HUDEP-2 (cell line): ENCODE results near the gene SCRN2.

Experiments
- DNase-seq, 76 experiments: peaks; one replicate each; lab custom pipeline; 2025; ENCODE audit not compliant: unreplicated experiment in 76 of 76; lab: John Stamatoyannopoulos, UW

Gene SCRN2

GRCh38 chr17:47847341-47848197 lies 6.5 kb upstream of the SCRN2 start:
- DNase-seq, result peak in 5 of 76 experiments; percentile 4 to 15 (median 6)

GRCh38 chr17:47846716-47847340 lies 5.8 kb upstream of the SCRN2 start:
- DNase-seq, result no peak

DNA sequence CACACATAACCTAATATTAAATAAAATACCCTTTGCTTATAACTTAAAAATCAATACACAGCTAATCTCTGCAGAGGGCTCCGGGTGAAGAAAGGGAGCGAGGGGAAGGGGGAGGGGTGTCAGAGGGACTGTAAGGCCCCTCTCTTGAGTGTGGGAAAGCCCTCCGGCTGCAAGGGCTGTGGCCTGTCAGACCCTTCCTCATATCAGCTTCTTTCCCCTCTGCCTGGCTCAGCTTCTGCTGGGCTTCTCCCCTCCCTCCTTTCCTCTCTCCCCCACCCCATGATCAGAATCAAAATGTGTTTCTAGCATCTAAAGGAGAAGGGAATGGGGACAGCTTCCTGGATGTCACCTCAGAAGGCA lies 4.6 kb upstream of the SCRN2 start:
- no peak for DNase-seq

DNA sequence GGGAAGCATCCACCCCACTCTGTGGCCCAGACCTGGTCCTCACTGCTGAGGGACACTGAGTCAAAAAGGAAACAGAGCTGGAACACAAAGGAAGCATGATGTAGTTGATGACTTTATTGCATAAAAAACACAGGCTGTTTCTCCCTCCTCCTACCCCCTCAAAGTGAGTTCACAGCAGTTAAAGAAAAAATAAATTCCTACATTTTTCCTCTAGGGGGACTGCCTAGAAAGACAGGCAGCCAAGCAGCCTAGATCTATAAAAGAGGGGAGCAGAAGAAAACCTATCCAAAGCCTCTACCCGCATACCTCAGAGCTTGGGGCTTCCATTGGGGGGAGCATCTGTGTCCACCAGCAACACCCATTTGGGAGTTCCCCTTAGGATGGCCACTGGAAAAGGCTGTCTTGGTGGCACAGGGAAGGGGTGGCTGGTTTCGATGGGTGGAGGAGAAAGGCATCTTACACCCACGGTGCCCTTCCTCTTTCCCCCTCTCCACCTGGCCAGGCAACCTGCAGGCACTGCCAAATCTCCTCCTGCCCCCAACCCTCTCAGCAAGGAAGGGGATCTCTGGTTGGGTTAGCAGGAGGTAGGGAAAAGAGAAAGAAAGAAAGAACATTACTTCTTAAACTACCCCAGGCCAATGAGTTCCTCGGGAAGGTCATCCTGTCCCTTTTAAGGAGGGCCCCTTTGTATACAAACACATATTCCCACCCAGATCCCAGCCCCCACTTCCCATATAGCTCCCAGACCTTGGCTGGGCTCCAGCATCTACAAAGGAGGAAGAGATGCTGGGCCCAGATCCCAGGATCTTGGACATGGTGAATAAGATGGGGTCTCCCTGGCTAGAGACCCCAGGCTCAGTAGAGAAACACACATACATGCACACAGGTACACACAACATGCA lies 4.0 kb upstream of the SCRN2 start:
- peak in 4 of 76 experiments; percentile 3 to 31 (median 15) for DNase-seq

- DNase-seq, result peak in 3 of 76 experiments; percentile 4 to 37 (median 7)
Measured at GRCh38 chr17:47844227-47844626, 3.2 kb upstream of the SCRN2 start.

GRCh38 chr17:47843391-47843730 lies 2.3 kb upstream of the SCRN2 start:
- DNase-seq, result no peak

- no peak for DNase-seq
Measured at GRCh38 chr17:47841488-47842291, 617 bp upstream of the SCRN2 start.

DNA sequence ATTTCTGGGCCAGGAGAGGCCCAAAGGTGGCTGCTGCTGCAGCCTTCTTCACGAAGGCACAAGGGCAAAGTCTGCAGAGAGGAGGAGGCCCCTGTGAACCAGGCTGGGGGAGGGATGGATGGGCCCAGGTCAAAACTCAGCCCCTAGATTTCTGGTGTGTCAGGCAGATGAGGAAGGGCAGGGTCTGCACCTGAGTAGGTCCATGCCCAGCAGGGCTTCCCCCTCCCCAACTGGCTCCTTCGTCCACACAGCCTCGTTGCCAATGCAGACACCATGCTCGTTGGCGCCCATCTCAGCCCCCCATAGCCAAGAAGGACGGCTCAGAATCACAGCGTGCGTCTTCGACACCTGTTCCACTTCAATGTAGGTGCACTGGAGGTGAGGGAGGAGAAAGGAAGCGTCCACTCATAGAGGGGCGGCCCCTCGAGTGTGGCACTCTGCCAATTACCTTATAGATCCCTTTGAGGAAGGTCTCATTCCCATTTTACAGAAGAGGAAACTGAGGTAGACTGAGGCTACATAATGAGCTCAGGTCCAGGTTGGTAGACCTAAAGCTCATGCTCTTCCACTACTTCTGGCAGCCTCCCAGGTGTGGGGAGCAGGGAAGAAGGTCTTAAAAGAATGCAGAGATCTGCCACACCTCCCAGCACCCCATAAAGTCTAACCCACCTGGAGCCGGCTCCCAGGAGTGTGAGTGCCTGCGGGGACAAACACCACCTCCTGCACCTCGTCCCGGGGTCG lies 902 bp downstream of the SCRN2 start:
- DNase-seq, result peak in 1 of 76 experiments; percentile 43

DNA sequence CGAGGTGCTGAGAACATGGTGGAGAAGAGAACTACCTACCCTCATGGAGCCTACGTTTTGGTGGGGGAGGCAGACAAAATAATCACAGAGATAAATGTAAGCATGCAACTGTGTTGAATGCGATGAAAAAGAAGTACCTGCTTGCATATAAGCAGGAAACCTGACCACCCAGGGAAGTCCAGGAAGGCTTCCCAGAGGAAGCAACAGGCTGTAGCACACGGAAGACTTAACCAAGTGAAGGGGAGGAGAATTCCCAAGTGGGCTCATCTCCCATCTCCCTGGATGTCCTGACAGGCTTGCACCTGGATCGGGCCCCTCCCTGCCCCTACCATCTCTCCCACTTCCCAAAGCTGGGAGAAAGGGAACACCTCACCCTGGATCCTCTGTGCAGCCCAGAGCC lies 2.0 kb downstream of the SCRN2 start:
- DNase-seq, result no peak

- no peak for DNase-seq
Measured at GRCh38 chr17:47838636-47839035, 2.4 kb downstream of the SCRN2 start.

DNA sequence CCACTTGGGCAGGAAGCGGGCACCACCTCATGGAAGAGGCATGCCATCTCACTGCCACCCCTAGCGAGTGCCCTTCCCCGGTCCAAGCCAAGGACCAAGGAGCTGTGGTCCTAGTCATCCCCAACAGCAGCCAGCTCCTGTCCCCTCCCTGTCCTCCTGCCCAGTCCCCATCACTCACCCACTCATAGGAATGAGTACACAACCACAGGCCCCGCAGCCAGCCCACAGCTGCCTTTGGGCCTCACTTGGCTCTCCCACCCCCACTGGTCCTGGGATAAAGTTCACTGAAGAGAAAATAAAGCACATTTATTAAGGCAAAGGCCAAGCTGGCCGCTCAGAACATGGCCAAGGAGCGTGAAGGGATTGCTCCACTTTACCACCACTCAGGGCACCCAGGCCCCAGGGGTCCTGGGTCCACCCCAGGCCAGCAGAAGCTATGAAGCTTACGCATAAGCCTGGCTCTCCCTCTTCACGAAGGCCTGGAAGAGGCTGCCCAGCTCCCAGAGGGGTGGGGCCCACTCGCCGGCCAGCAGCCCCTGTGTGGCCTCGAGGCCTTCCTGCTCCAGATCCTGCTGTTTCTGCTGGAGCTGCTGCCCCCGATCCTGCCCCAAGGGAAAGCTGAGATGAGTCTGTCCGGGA lies 3.6 kb downstream of the SCRN2 start:
- DNase-seq, result no peak

- no peak for DNase-seq
Measured at GRCh38 chr17:47836601-47837000, 4.5 kb downstream of the SCRN2 start.

- DNase-seq, result no peak
Measured at GRCh38 chr17:47834756-47835155, 6.3 kb downstream of the SCRN2 start.

GRCh38 chr17:47831934-47832327 lies 9.1 kb downstream of the SCRN2 start:
- no peak for DNase-seq

GRCh38 chr17:47831003-47831933 lies 9.8 kb downstream of the SCRN2 start, which contains the start of the genes LRRC46 and MRPL10:
Gene LRRC46, plus strand, starts transcription at chr17:47831670. Its CDS starts 320 bp downstream, at chr17:47831990.
Gene MRPL10, minus strand, starts transcription at chr17:47831541. Its CDS starts 30 bp downstream, at chr17:47831511.
- peak in 73 of 76 experiments; percentile 46 to 92 (median 81) for DNase-seq

GRCh38 chr17:47830396-47831002 lies 10.6 kb downstream of the SCRN2 start:
- DNase-seq, result no peak

DNA sequence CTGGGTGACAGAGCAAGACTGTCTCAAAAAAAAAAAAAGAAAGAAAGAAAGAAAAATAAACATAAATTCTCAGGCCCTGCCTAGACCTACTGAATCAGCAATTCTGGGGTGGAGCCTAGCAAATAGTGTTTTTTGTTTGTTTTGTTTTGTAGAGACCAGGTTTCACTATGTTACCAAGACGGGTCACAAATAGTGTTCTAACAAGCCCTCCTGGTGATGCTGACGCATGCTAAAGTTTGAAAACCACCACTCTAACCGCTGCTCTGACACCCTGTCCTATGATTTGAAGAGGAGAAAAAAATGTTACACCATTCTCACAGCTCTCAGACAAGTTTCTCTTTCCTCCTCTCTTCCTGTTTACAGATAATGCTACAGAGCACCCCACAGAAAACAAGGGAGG lies 11.2 kb downstream of the SCRN2 start:
- DNase-seq, result no peak

- no peak for DNase-seq
Measured at GRCh38 chr17:47823519-47823918, 17.6 kb downstream of the SCRN2 start.
